ENCODE measurements around the gene TMEM106C. TPM values are rescaled to one million over a fixed set of nuclear protein-coding genes. Genes with fewer than 3 reads are reported as not detected.

The TMEM106C gene
- total RNA-seq, 4 donors from 2014 or later: 40.9 to 56.7 (median 42.3) TPM

DNA sequence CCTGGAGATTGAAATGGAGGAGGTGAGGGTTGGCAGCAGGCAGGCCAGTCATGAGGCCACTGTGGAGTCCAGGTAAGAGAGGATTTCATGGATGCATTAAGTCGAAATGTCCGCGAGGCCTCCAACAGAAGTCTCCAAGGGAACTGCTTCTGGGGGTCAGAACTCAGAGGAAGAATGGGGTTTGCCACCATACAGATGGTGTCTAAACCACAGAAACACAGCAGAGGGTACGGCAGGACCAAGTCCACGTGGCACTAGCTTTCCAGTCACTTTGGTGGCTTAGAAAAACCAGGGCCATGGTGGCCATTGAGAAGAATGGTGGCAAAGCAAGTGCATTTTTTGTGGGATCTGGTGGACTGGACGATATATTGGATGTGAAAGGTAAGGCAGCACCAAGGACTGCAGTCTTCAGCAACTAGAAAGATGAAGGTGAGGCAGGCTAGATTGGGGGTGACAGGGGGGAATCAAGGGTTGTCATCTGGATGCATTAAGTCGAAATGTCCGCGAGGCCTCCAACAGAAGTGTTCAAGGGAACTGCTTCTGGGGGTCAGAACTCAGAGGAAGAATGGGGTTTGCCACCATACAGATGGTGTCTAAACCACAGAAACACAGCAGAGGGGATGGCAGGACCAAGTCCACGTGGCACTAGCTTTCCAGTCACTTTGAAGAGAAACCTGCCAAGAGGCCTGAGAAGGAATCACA is 22.5 kb upstream of the TMEM106C start:
- no peak overlapping the region for H3K4me3 ChIP-seq (ENCODE audit: low read depth, poor library complexity, severe bottlenecking)
- intact Hi-C loops (cut with DNase I; ENCODE audit: low total_unique reads): loop anchor here (10.0 kb wide), 1 partner anchor 96 kb away; no protein-coding TSS in a partner anchor
- TF ChIP-seq, protein P1, sequence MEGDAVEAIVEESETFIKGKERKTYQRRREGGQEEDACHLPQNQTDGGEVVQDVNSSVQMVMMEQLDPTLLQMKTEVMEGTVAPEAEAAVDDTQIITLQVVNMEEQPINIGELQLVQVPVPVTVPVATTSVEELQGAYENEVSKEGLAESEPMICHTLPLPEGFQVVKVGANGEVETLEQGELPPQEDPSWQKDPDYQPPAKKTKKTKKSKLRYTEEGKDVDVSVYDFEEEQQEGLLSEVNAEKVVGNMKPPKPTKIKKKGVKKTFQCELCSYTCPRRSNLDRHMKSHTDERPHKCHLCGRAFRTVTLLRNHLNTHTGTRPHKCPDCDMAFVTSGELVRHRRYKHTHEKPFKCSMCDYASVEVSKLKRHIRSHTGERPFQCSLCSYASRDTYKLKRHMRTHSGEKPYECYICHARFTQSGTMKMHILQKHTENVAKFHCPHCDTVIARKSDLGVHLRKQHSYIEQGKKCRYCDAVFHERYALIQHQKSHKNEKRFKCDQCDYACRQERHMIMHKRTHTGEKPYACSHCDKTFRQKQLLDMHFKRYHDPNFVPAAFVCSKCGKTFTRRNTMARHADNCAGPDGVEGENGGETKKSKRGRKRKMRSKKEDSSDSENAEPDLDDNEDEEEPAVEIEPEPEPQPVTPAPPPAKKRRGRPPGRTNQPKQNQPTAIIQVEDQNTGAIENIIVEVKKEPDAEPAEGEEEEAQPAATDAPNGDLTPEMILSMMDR (IDR thresholded peaks at IDR 0.05): no peak
- TF ChIP-seq POLR2A (IDR thresholded peaks at IDR 0.05): no peak
- peak in 1 of 2 donors; percentile 80 for DNase-seq (ENCODE audit: low spot score in 2 of 2)
- 90 to 94% methylated on average over 10 of the region's 10 CpGs for WGBS, 2 donors

DNA sequence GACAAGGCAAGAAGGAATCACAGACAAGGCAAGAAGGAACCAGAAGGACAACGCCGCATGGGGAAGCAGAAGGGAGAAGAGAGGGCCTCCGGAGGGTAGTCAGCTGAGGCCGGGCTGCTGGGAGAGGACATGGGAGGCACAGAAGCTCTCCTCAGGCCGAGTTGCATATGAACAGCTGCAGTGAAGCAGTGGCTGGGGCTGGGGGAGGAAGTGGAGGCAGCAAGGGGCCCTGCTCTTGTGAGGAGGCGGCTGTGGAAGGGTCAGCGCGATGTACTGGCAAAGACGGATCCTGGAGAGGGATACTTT is 22.0 kb upstream of the TMEM106C start:
- TF ChIP-seq, protein P1 (IDR thresholded peaks at IDR 0.05): no peak
- no peak for TF ChIP-seq POLR2A (IDR thresholded peaks at IDR 0.05)
- intact Hi-C loops (cut with DNase I; ENCODE audit: low total_unique reads): loop anchor here (10.0 kb wide), 1 partner anchor 97 kb away; no protein-coding TSS in a partner anchor
- peak in 1 of 2 donors; percentile 43 for DNase-seq (ENCODE audit: low spot score in 2 of 2)
- WGBS, 2 donors: 87 to 88% methylated on average over 9 of the region's 9 CpGs
- H3K4me3 ChIP-seq (ENCODE audit: low read depth, poor library complexity, severe bottlenecking): no peak overlapping the region

DNA sequence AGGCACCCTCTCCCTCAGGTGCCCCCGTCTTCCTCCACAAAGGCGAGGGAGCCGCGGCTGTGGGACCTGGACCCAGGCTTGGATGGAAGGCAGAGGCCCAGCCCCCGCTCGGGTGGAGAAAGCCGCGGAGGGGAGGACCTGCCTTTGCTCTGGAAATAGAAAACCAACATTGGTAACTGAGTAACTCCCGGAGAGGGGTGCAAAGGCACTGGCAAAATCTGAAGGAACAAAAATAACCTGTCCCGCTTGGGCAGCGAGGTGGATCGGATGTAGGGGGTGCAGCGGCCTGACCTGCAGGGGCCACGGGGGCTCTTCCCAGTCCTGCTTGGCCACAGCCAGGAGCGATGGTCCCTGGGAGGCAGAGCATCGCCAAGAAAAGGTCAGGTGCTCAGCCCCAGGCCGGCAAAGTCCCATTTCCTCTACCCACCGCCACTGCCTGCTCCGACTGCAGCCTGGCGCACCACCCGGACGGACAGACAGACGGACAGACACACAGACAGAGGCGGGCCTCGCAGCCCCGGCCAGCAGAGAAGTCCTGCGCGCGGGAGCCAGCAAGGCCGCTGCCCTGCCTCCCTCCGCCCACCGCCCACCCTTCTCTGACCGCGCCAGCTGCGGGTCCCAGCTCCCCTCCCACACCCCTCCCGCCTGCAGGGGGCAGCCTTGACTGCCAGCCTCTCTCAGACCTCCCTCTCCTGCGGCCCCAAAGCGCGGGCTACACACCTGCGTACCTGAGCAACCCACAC is 21.4 kb upstream of the TMEM106C start:
- TF ChIP-seq POLR2A (IDR thresholded peaks at IDR 0.05): no peak
- TF ChIP-seq, protein P1 (IDR thresholded peaks at IDR 0.05): no peak
- 58% methylated on average over 32 to 35 of the region's 40 CpGs for WGBS, 2 donors
- peak in 1 of 2 donors; percentile 82 for DNase-seq (ENCODE audit: low spot score in 2 of 2)
- intact Hi-C loops (cut with DNase I; ENCODE audit: low total_unique reads): loop anchor here (10.0 kb wide), 1 partner anchor 97 kb away; no protein-coding TSS in a partner anchor
- no peak overlapping the region for H3K4me3 ChIP-seq (ENCODE audit: low read depth, poor library complexity, severe bottlenecking)

DNA sequence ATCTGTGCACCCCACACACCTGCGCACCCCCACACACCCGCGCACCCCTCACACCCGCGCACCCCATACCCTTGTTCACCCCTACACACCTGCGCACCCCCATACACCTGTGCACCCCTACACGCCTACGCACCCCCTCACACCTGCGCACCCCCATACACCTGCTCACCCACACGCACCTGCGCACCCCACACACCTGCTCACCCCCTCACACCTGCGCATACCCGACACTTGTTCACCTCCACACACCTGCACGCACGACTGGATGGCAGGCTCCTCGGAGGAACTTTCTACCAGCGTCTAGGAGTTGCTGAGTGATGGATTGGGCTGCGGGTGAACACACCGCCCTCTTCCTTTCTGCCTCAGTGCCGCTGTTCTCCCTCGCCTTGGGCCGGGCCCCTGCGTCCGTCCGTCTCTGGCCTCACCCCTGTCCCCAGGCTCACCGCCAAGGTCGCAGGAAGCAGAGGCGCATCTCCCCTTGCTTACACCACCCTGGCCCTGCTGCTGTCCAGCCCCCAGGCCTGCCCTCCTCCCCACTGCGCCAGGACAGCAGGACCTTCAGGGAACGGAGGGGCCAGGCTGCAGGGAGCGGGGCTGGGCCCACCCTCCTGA is 20.7 kb upstream of the TMEM106C start:
- TF ChIP-seq, protein P1 (IDR thresholded peaks at IDR 0.05): no peak
- TF ChIP-seq POLR2A (IDR thresholded peaks at IDR 0.05): no peak
- 70 to 73% methylated on average over 30 of the region's 31 CpGs for WGBS, 2 donors
- intact Hi-C loops (cut with DNase I; ENCODE audit: low total_unique reads): loop anchor here (10.0 kb wide), 1 partner anchor 98 kb away; no protein-coding TSS in a partner anchor
- no peak overlapping the region for H3K4me3 ChIP-seq (ENCODE audit: low read depth, poor library complexity, severe bottlenecking)
- DNase-seq (ENCODE audit: low spot score in 2 of 2): peak in 1 of 2 donors; percentile 62

DNA sequence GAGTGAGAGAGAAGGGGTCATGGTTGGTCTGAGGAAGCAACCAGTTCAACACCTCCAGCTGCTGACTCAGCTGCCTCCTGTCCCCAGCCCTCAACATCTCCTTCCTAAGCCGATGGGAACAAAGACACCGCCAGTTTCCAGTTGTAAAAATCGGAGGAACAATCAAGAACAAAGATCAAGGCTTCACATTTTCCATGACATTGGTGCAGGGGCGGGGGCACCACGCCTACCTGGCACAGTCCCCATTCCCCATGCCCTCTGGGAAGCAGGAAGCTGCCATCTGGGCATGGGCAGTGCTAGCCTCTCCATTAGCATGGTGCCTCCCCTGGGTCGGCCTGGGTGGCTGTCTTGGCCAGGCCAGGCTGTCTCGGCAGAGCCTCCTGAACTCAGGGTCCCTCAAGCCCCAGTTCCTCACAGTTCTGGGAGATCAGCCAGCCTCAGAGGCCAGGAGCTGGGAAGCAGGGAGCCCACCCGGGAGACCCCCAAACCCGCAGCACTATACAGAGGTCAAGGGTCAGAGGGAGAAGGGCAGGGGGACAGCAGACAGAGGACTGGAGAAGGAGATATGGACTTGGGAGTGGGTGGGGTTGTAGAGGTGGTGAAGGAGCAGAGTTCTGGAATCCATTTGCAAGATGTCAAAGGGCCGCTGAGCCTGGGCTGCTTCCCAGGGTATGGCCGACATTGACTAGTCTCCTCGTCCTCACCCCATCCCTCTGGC is 19.6 kb upstream of the TMEM106C start:
- intact Hi-C loops (cut with DNase I; ENCODE audit: low total_unique reads): loop anchor here (10.0 kb wide), 1 partner anchor 99 kb away; no protein-coding TSS in a partner anchor
- no peak overlapping the region for H3K4me3 ChIP-seq (ENCODE audit: low read depth, poor library complexity, severe bottlenecking)
- no peak for DNase-seq (ENCODE audit: low spot score in 2 of 2)
- TF ChIP-seq, protein P1 (IDR thresholded peaks at IDR 0.05): no peak
- TF ChIP-seq POLR2A (IDR thresholded peaks at IDR 0.05): no peak
- WGBS, 2 donors: 59% methylated on average over 12 of the region's 12 CpGs
